DMS53 treated with DMSO at 0.1 percent for 48 hours (cell line): ENCODE results near the gene CSF2.
"Not testable (repeated sequence)": the region's sequence is repeated elsewhere in the genome, so short reads cannot be mapped to it uniquely, and the experiment has no call there.

Experiments
- DNase-seq: peaks from one replicate; lab custom pipeline; 2025; ENCODE audit not compliant: unreplicated experiment; lab: John Stamatoyannopoulos, UW

Gene CSF2

GRCh38 chr5:132105688-132106087, 32.1 kb downstream of the CSF2 start:
- no peak for DNase-seq

- DNase-seq = not testable (repeated sequence)
Measured at GRCh38 chr5:132108495-132108894, 34.9 kb downstream of the CSF2 start.

GRCh38 chr5:132108957-132109356, 35.4 kb downstream of the CSF2 start:
- DNase-seq = not testable (repeated sequence)

GRCh38 chr5:132109494-132110053, 36.0 kb downstream of the CSF2 start:
- no peak for DNase-seq

GRCh38 chr5:132110195-132110594, 36.6 kb downstream of the CSF2 start:
- no peak for DNase-seq

- DNase-seq = no peak
Measured at GRCh38 chr5:132110930-132111329, 37.3 kb downstream of the CSF2 start.

GRCh38 chr5:132112111-132112510, 38.5 kb downstream of the CSF2 start:
- no peak for DNase-seq

GRCh38 chr5:132114150-132115121, 40.8 kb downstream of the CSF2 start:
- DNase-seq = no peak

- no peak for DNase-seq
Measured at GRCh38 chr5:132115375-132115774, 41.8 kb downstream of the CSF2 start.

- no peak for DNase-seq
Measured at GRCh38 chr5:132116072-132116471, 42.5 kb downstream of the CSF2 start.

GRCh38 chr5:132116909-132117489, 43.4 kb downstream of the CSF2 start:
- DNase-seq = peak; percentile 51

GRCh38 chr5:132120717-132121116, 47.1 kb downstream of the CSF2 start:
- not testable (repeated sequence) for DNase-seq

- not testable (repeated sequence) for DNase-seq
Measured at GRCh38 chr5:132122971-132123370, 49.4 kb downstream of the CSF2 start.

GRCh38 chr5:132123578-132123977, 50.0 kb downstream of the CSF2 start:
- not testable (repeated sequence) for DNase-seq
